Measurements from ENCODE around the gene SFMBT2.

SFMBT2 gene

DNA sequence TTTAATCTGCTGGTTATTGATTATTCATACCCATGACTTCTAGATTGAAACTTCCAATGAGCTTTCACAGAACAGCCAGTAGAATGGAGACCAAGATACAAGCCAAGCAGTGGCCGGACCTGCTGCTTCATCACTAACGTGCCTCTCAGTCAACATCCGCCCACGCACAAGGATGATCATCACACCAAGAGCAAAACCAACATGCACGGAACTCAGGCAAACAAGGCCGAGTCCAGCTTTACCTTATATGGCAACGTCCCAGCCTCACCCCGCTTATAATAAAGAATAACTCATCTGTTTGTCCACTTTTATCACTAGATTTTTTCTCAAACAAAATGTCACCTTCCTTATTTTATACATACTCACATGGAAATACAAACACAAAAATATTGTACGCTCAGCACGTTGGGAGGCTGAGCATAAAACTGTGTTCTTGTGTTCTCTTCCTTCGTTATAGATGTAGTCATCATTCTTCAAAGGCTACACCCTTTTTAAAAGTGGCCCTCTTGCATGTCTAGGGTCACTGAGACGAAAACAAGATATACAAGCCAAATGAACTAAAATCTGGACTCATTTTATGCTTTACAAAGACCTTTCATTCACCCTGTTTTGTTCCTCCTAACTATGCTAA lies 122.7 kb downstream of the SFMBT2 start:
- H3K4me1 ChIP-seq (ENCODE audit: control insufficient read depth, low read depth, low read length), result no peaks in the 10 kb centered on the region
- H3K36me3 ChIP-seq (ENCODE audit: control insufficient read depth, low read depth, low read length), result no peaks in the 10 kb centered on the region
- no peaks in the 10 kb centered on the region for H3K9me3 ChIP-seq (ENCODE audit: control insufficient read depth, low read depth, low read length)
- H3K4me3 ChIP-seq (ENCODE audit: low read length), result no peak overlapping the region
- no peaks in the 10 kb centered on the region for H3K27me3 ChIP-seq (ENCODE audit: control insufficient read depth, insufficient read depth, low read length)
- no peak overlapping the region for H3K9ac ChIP-seq (ENCODE audit: low read length)
- H3K27ac ChIP-seq (ENCODE audit: low read length), result no peak overlapping the region

GRCh38 chr10:7287377-7287776 lies 123.5 kb downstream of the SFMBT2 start:
- no peaks in the 10 kb centered on the region for H3K36me3 ChIP-seq (ENCODE audit: control insufficient read depth, low read depth, low read length)
- no peaks in the 10 kb centered on the region for H3K27me3 ChIP-seq (ENCODE audit: control insufficient read depth, insufficient read depth, low read length)
- H3K4me1 ChIP-seq (ENCODE audit: control insufficient read depth, low read depth, low read length), result no peaks in the 10 kb centered on the region
- no peaks in the 10 kb centered on the region for H3K9me3 ChIP-seq (ENCODE audit: control insufficient read depth, low read depth, low read length)
- no peak overlapping the region for H3K9ac ChIP-seq (ENCODE audit: low read length)
- H3K4me3 ChIP-seq (ENCODE audit: low read length), result no peak overlapping the region
- H3K27ac ChIP-seq (ENCODE audit: low read length), result no peak overlapping the region

- Histone ChIP-seq H3K27me3 (ENCODE audit: control insufficient read depth, insufficient read depth, low read length) (no peaks in the 10 kb centered on the region), H3K4me1 (ENCODE audit: control insufficient read depth, low read depth, low read length) (no peaks in the 10 kb centered on the region), H3K9me3 (ENCODE audit: control insufficient read depth, low read depth, low read length) (no peaks in the 10 kb centered on the region), H3K36me3 (ENCODE audit: control insufficient read depth, low read depth, low read length) (no peaks in the 10 kb centered on the region), H3K9ac (ENCODE audit: low read length) (no peak overlapping the region), H3K4me3 (ENCODE audit: low read length) (no peak overlapping the region), H3K27ac (ENCODE audit: low read length) (no peak overlapping the region)
Observed at GRCh38 chr10:7285522-7286322, 125.1 kb downstream of the SFMBT2 start.

DNA sequence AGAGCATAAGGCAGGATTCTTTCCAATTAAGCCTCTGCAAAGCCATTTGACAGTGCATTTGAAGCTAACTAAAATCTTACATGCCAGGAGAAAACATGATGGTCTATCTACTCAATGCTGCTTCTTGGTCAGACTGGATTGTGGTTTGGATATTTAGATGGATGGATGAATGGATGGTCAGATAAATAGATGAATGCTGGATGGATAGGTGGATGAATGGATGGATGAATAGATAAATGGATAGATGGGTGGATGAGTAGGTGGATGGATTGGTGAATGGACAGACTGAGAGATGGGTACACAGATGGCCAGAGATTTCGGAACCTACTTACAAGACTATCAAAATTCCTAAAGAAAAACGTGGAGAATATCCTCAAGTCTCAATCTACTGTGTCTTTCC lies 127.6 kb downstream of the SFMBT2 start:
- Histone ChIP-seq H3K9ac (ENCODE audit: low read length) (no peak overlapping the region), H3K27ac (ENCODE audit: low read length) (no peak overlapping the region), H3K27me3 (ENCODE audit: control insufficient read depth, insufficient read depth, low read length) (no peaks in the 10 kb centered on the region), H3K9me3 (ENCODE audit: control insufficient read depth, low read depth, low read length) (no peaks in the 10 kb centered on the region), H3K4me1 (ENCODE audit: control insufficient read depth, low read depth, low read length) (no peaks in the 10 kb centered on the region), H3K4me3 (ENCODE audit: low read length) (no peak overlapping the region), H3K36me3 (ENCODE audit: control insufficient read depth, low read depth, low read length) (no peaks in the 10 kb centered on the region)

DNA sequence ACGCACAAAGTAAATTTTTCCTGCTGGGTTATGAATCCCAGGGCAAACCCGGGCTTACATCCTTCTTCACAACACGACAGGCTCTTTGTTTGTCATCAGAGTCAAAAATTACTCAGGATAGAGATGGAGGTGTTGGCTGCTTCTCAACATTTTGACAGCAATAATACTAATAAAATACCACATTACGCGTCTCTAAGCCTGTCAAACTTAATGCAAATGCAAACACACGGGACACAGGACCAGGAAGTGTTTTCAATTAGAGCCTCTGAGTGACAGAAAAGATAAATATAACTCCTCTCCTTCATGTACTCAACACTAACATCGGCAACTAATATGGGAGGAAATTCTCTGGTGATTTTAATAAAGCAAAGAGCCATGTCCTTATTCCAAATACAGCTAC lies 128.4 kb downstream of the SFMBT2 start:
- Histone ChIP-seq H3K4me1 (ENCODE audit: control insufficient read depth, low read depth, low read length) (no peaks in the 10 kb centered on the region), H3K4me3 (ENCODE audit: low read length) (no peak overlapping the region), H3K27ac (ENCODE audit: low read length) (no peak overlapping the region), H3K27me3 (ENCODE audit: control insufficient read depth, insufficient read depth, low read length) (no peaks in the 10 kb centered on the region), H3K9ac (ENCODE audit: low read length) (no peak overlapping the region), H3K36me3 (ENCODE audit: control insufficient read depth, low read depth, low read length) (no peaks in the 10 kb centered on the region), H3K9me3 (ENCODE audit: control insufficient read depth, low read depth, low read length) (no peaks in the 10 kb centered on the region)

DNA sequence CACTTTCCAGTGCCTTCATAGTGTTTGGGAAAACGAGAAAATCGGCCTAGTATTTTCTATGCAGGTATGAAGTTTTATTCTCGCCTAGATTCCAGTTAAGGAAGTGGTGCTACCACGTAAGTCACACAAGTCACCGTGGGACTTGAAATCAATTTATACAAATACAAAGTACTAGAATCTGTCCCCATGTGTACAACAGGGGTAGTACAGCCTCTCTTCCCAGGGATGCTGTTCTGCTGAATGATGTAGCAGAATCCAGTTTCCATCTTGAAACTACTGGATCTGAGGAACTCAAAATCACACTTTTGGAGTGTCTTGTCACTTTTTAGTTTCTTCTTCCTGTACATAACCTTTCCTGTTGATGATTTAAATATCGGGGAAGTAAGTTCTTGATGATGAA lies 129.4 kb downstream of the SFMBT2 start:
- H3K4me3 ChIP-seq (ENCODE audit: low read length), result no peak overlapping the region
- no peak overlapping the region for H3K9ac ChIP-seq (ENCODE audit: low read length)
- no peaks in the 10 kb centered on the region for H3K27me3 ChIP-seq (ENCODE audit: control insufficient read depth, insufficient read depth, low read length)
- no peaks in the 10 kb centered on the region for H3K4me1 ChIP-seq (ENCODE audit: control insufficient read depth, low read depth, low read length)
- H3K36me3 ChIP-seq (ENCODE audit: control insufficient read depth, low read depth, low read length), result no peaks in the 10 kb centered on the region
- no peaks in the 10 kb centered on the region for H3K9me3 ChIP-seq (ENCODE audit: control insufficient read depth, low read depth, low read length)
- no peak overlapping the region for H3K27ac ChIP-seq (ENCODE audit: low read length)

GRCh38 chr10:7279303-7279702 lies 131.5 kb downstream of the SFMBT2 start:
- no peak overlapping the region for H3K4me3 ChIP-seq (ENCODE audit: low read length)
- no peak overlapping the region for H3K27ac ChIP-seq (ENCODE audit: low read length)
- H3K36me3 ChIP-seq (ENCODE audit: control insufficient read depth, low read depth, low read length), result no peaks in the 10 kb centered on the region
- H3K4me1 ChIP-seq (ENCODE audit: control insufficient read depth, low read depth, low read length), result no peaks in the 10 kb centered on the region
- no peak overlapping the region for H3K9ac ChIP-seq (ENCODE audit: low read length)
- H3K27me3 ChIP-seq (ENCODE audit: control insufficient read depth, insufficient read depth, low read length), result no peaks in the 10 kb centered on the region
- H3K9me3 ChIP-seq (ENCODE audit: control insufficient read depth, low read depth, low read length), result no peaks in the 10 kb centered on the region

DNA sequence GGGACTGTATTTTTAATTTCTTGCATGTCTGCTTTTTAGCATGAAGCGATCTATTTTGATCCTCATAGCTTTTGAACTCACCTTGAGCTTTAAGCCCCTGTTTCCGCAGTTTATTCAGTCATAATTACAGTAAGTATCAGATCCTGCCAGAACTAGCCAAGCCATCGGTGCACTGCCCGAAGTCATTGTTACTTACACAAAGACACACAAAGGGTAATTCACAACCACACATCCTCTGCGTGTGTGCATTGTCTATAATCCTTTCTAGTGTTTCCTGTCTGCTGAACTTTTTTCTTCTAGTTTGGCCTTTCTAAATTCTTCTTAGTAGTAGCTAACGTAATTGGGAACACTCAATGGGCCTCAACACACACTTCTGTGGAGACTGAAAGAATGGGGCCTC lies 133.0 kb downstream of the SFMBT2 start:
- Histone ChIP-seq H3K9me3 (ENCODE audit: control insufficient read depth, low read depth, low read length) (no peaks in the 10 kb centered on the region), H3K4me1 (ENCODE audit: control insufficient read depth, low read depth, low read length) (no peaks in the 10 kb centered on the region), H3K27me3 (ENCODE audit: control insufficient read depth, insufficient read depth, low read length) (no peaks in the 10 kb centered on the region), H3K4me3 (ENCODE audit: low read length) (no peak overlapping the region), H3K9ac (ENCODE audit: low read length) (no peak overlapping the region), H3K36me3 (ENCODE audit: control insufficient read depth, low read depth, low read length) (no peaks in the 10 kb centered on the region), H3K27ac (ENCODE audit: low read length) (no peak overlapping the region)

GRCh38 chr10:7277432-7277831 lies 133.4 kb downstream of the SFMBT2 start:
- Histone ChIP-seq H3K4me3 (ENCODE audit: low read length) (no peak overlapping the region), H3K27me3 (ENCODE audit: control insufficient read depth, insufficient read depth, low read length) (no peaks in the 10 kb centered on the region), H3K4me1 (ENCODE audit: control insufficient read depth, low read depth, low read length) (no peaks in the 10 kb centered on the region), H3K36me3 (ENCODE audit: control insufficient read depth, low read depth, low read length) (no peaks in the 10 kb centered on the region), H3K9ac (ENCODE audit: low read length) (no peak overlapping the region), H3K9me3 (ENCODE audit: control insufficient read depth, low read depth, low read length) (no peaks in the 10 kb centered on the region), H3K27ac (ENCODE audit: low read length) (no peak overlapping the region)

GRCh38 chr10:7275761-7276440 lies 134.9 kb downstream of the SFMBT2 start:
- no peak overlapping the region for H3K4me3 ChIP-seq (ENCODE audit: low read length)
- no peaks in the 10 kb centered on the region for H3K27me3 ChIP-seq (ENCODE audit: control insufficient read depth, insufficient read depth, low read length)
- no peaks in the 10 kb centered on the region for H3K36me3 ChIP-seq (ENCODE audit: control insufficient read depth, low read depth, low read length)
- H3K27ac ChIP-seq (ENCODE audit: low read length), result no peak overlapping the region
- H3K9me3 ChIP-seq (ENCODE audit: control insufficient read depth, low read depth, low read length), result no peaks in the 10 kb centered on the region
- H3K4me1 ChIP-seq (ENCODE audit: control insufficient read depth, low read depth, low read length), result no peaks in the 10 kb centered on the region
- H3K9ac ChIP-seq (ENCODE audit: low read length), result no peak overlapping the region

- no peaks in the 10 kb centered on the region for H3K27me3 ChIP-seq (ENCODE audit: control insufficient read depth, insufficient read depth, low read length)
- H3K9ac ChIP-seq (ENCODE audit: low read length), result no peak overlapping the region
- no peak overlapping the region for H3K27ac ChIP-seq (ENCODE audit: low read length)
- H3K9me3 ChIP-seq (ENCODE audit: control insufficient read depth, low read depth, low read length), result no peaks in the 10 kb centered on the region
- no peaks in the 10 kb centered on the region for H3K36me3 ChIP-seq (ENCODE audit: control insufficient read depth, low read depth, low read length)
- no peak overlapping the region for H3K4me3 ChIP-seq (ENCODE audit: low read length)
- no peaks in the 10 kb centered on the region for H3K4me1 ChIP-seq (ENCODE audit: control insufficient read depth, low read depth, low read length)
Observed at GRCh38 chr10:7274293-7274692, 136.5 kb downstream of the SFMBT2 start.
